ENCODE measurements around the gene KDM8. TPM values are rescaled to one million over a fixed set of nuclear protein-coding genes. Genes with fewer than 3 reads are reported as not detected.

The KDM8 gene
- total RNA-seq, 1 experiment from 2014 or later, result 7.9 TPM

DNA sequence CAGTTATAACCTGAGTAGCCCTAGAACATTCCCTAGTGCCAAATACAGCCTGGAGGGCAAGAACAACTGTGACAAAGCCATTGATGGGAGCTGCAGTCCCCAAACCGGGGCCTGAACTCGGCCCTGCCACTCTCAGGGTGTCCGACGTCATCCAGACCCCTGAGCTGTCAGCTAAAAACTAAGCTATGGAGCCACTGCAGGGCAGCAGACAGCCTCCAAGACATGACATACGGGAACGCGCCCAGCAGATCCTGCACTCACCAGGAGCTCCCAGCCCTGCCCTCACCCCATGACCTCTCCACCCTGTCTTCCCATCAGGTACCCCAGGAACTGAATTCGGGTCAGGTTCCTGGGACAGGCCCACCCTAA, 28.4 kb downstream of the KDM8 start:
- in situ Hi-C loops (cut with HindIII; ENCODE audit: low pct_unique_long_range_greater_than_20kb, low sequenced_read_pairs) (no loop called here), intact Hi-C loops (cut with micrococcal nuclease; ENCODE audit: unreplicated experiment) (no loop called here)
- Histone ChIP-seq H3K4me3 (ENCODE audit: low read depth in 2 of 2, low read length in 2 of 2) (no peak overlapping the region), H3K36me3 (ENCODE audit: control insufficient read depth, insufficient read depth, low read length) (peaks cover 4% of the 10 kb centered on the region), H3K4me1 (ENCODE audit: control insufficient read depth, insufficient read depth, low read length) (no peaks in the 10 kb centered on the region), H3K27me3 (ENCODE audit: control insufficient read depth, insufficient read depth, low read length) (no peaks in the 10 kb centered on the region), H3K27ac (ENCODE audit: low read length) (no peak overlapping the region), H3K9me3 (ENCODE audit: control insufficient read depth, insufficient read depth, low read depth, low read length) (no peaks in the 10 kb centered on the region)
- ChIA-PET CTCF (interaction anchor here (0.7 kb wide), 1 partner anchor 1997 kb away, joined by 9 read pairs; no protein-coding TSS in a partner anchor), POLR2A (no interaction called here)
- TF ChIP-seq SIN3A (IDR thresholded peaks at IDR 0.05; ENCODE audit: borderline replicate concordance, insufficient read depth, low read depth, low read length), result no peak
- no peak for TF ChIP-seq TCF7L2 (IDR thresholded peaks at IDR 0.05; ENCODE audit: low read depth, low read length)
- no peak for TF ChIP-seq POLR2AphosphoS5 (IDR thresholded peaks at IDR 0.05; ENCODE audit: low read depth, low read length)
- TF ChIP-seq, protein P1, sequence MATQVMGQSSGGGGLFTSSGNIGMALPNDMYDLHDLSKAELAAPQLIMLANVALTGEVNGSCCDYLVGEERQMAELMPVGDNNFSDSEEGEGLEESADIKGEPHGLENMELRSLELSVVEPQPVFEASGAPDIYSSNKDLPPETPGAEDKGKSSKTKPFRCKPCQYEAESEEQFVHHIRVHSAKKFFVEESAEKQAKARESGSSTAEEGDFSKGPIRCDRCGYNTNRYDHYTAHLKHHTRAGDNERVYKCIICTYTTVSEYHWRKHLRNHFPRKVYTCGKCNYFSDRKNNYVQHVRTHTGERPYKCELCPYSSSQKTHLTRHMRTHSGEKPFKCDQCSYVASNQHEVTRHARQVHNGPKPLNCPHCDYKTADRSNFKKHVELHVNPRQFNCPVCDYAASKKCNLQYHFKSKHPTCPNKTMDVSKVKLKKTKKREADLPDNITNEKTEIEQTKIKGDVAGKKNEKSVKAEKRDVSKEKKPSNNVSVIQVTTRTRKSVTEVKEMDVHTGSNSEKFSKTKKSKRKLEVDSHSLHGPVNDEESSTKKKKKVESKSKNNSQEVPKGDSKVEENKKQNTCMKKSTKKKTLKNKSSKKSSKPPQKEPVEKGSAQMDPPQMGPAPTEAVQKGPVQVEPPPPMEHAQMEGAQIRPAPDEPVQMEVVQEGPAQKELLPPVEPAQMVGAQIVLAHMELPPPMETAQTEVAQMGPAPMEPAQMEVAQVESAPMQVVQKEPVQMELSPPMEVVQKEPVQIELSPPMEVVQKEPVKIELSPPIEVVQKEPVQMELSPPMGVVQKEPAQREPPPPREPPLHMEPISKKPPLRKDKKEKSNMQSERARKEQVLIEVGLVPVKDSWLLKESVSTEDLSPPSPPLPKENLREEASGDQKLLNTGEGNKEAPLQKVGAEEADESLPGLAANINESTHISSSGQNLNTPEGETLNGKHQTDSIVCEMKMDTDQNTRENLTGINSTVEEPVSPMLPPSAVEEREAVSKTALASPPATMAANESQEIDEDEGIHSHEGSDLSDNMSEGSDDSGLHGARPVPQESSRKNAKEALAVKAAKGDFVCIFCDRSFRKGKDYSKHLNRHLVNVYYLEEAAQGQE (IDR thresholded peaks at IDR 0.05; ENCODE audit: insufficient read depth in 1 of 2, low read depth in 2 of 2, low read length in 1 of 2), result no peak
- no peak for TF ChIP-seq CTCF (IDR thresholded peaks at IDR 0.05)
- ATAC-seq (no peak), DNase-seq (ENCODE audit: low read depth, low spot score) (no peak)
- BruUV-seq (replicated peaks), result no TSS peak

DNA sequence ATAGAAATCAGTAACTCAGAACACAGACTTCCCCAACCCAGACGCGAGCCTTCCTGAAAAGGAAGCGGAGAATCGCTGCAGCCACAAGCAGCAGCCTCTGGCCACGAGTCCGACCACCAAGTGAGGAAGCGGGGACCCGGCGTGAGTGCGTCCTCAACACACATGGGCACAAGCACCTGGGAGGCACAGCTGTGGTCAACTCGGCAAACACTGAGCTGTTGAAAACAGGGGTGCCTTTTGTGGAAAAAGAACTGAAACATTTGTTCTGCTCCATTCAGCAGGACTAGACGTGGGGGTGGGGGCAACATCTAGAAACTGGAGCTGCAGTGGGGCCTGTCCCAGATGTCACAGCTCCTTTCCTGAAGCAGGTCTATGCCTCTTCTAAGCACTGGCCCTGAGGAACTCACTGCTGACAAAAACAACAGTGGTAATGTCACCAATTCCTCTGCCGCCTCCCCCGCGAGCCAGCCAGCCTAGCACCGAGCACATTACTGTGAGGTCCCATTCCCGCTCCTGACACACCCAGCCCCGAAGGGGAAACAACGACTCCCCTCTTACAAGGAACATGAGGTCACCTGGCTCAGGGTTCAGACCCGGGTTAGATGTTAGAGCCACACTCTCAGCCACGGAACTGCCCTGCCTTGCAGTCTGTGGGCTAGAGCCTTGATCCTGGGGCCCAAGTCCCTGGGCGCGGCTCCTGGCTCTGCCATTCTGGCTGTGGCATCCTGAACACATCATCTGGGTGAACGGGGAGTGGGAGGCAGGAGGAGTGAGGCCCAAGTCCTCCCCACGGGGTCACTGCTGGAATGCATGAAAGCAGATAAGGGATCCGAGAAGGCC, 29.0 kb downstream of the KDM8 start:
- intact Hi-C loops (cut with micrococcal nuclease; ENCODE audit: unreplicated experiment), result no loop called here
- CTCF ChIA-PET, result interaction anchor here (0.7 kb wide), 1 partner anchor 1997 kb away, joined by 9 read pairs; no protein-coding TSS in a partner anchor
- no peak for DNase-seq (ENCODE audit: low read depth, low spot score)
- in situ Hi-C loops (cut with HindIII; ENCODE audit: low pct_unique_long_range_greater_than_20kb, low sequenced_read_pairs), result no loop called here
- no peak overlapping the region for H3K27ac ChIP-seq (ENCODE audit: low read length)
- TF ChIP-seq SIN3A (IDR thresholded peaks at IDR 0.05; ENCODE audit: borderline replicate concordance, insufficient read depth, low read depth, low read length) (no peak), TCF7L2 (IDR thresholded peaks at IDR 0.05; ENCODE audit: low read depth, low read length) (no peak), POLR2AphosphoS5 (IDR thresholded peaks at IDR 0.05; ENCODE audit: low read depth, low read length) (no peak), CTCF (IDR thresholded peaks at IDR 0.05) (no peak)
- TF ChIP-seq, protein P1 (IDR thresholded peaks at IDR 0.05; ENCODE audit: insufficient read depth in 1 of 2, low read depth in 2 of 2, low read length in 1 of 2), result no peak
- H3K27me3 ChIP-seq (ENCODE audit: control insufficient read depth, insufficient read depth, low read length), result no peaks in the 10 kb centered on the region
- peaks cover 4% of the 10 kb centered on the region for H3K36me3 ChIP-seq (ENCODE audit: control insufficient read depth, insufficient read depth, low read length)
- ATAC-seq, result no peak
- no TSS peak for BruUV-seq (replicated peaks)
- H3K4me3 ChIP-seq (ENCODE audit: low read depth in 2 of 2, low read length in 2 of 2), result no peak overlapping the region
- no peaks in the 10 kb centered on the region for H3K4me1 ChIP-seq (ENCODE audit: control insufficient read depth, insufficient read depth, low read length)
- POLR2A ChIA-PET, result no interaction called here
- no peaks in the 10 kb centered on the region for H3K9me3 ChIP-seq (ENCODE audit: control insufficient read depth, insufficient read depth, low read depth, low read length)

Data from Panc1 (cell line).